Coronary artery (tissue), 2 donors: ENCODE data around the gene FOXP3.

Experiments
- DNase-seq: peaks from one replicate; pipeline ENCODE4 v3.0.0-alpha.2; 2017; ENCODE audit warnings: low spot score
- H3K27ac ChIP-seq, 2 donors: fragments of 200-600 bp; sonication (generic); one replicate each; pipeline ENCODE4 v1.5.1; 2016 to 2019
- H3K4me3 ChIP-seq: fragments of 200-600 bp; sonication (generic); 2 replicates; pipeline ENCODE4 v1.5.1; 2016; ENCODE audit warnings: mild to moderate bottlenecking, moderate library complexity
- CTCF ChIP-seq: fragments of 200-600 bp; sonication (generic); IDR thresholded peaks from one replicate; pipeline ENCODE4 v1.5.1; 2019; ENCODE audit warnings: antibody characterized with exemption

Gene FOXP3

GRCh38 chrX:49257846-49258748 lies 6.4 kb downstream of the FOXP3 start:
- no peak for DNase-seq
- no peak for TF ChIP-seq CTCF
- H3K27ac ChIP-seq = no peak overlapping the region
- no peak overlapping the region for H3K4me3 ChIP-seq

- Histone ChIP-seq H3K4me3 (no peak overlapping the region), H3K27ac (no peak overlapping the region)
- TF ChIP-seq CTCF = no peak
- no peak for DNase-seq
These were observed 7.3 kb downstream of the FOXP3 start for GRCh38 chrX:49257074-49257790.

GRCh38 chrX:49256268-49256995 lies 8.1 kb downstream of the FOXP3 start:
- no peak overlapping the region for H3K27ac ChIP-seq
- H3K4me3 ChIP-seq = no peak overlapping the region
- no peak for TF ChIP-seq CTCF
- DNase-seq = no peak

- Histone ChIP-seq H3K4me3 (no peak overlapping the region), H3K27ac (no peak overlapping the region)
- no peak for DNase-seq
- TF ChIP-seq CTCF = no peak
These were observed 9.9 kb downstream of the FOXP3 start for GRCh38 chrX:49254639-49255038.

- Histone ChIP-seq H3K4me3 (no peak overlapping the region), H3K27ac (no peak overlapping the region)
- no peak for DNase-seq
- no peak for TF ChIP-seq CTCF
These were observed 13.2 kb downstream of the FOXP3 start for GRCh38 chrX:49251325-49251724.

- no peak overlapping the region for H3K4me3 ChIP-seq
- no peak for TF ChIP-seq CTCF
- DNase-seq = no peak
These were observed 13.9 kb downstream of the FOXP3 start for GRCh38 chrX:49250578-49250977.

More at GRCh38 chrX:49250578-49250977, 13.9 kb downstream of the FOXP3 start:
- no peak overlapping the region for H3K27ac ChIP-seq
